Stimulated activated naive CD8-positive, alpha-beta T cell treated with anti-CD3 and anti-CD28 coated beads, Interleukin-15, amount 100 ng/mL, for 72 hours (primary cell): Measurements from ENCODE around the gene LHFPL2.
A peak's percentile ranks its signal among the peaks of the same experiment; 100 is the strongest.
"Not testable (repeated sequence)": the region's sequence is repeated elsewhere in the genome, so short reads cannot be mapped to it uniquely, and the experiment has no call there.

Experiments used
- ATAC-seq: fragments of 150-1000 bp; cut with Tn5 transposase; 2 replicates; pipeline ENCODE4 v1.10.0; 2021; ENCODE audit warnings: mild to moderate bottlenecking, moderate library complexity
- DNase-seq, 2 donors: peaks; one replicate each; pipeline ENCODE4 v3.0.0; 2021 to 2022
- H3K27ac Mint-ChIP-seq, 2 donors: one replicate each; pipeline ENCODE4 v1.8.0; 2022; ENCODE audit warnings: mild to moderate bottlenecking in 2 of 2, mixed read lengths in 2 of 2, moderate library complexity in 2 of 2
- H3K27me3 Mint-ChIP-seq: one replicate; pipeline ENCODE4 v1.8.0; 2022; ENCODE audit warnings: mixed read lengths
- H3K4me1 Mint-ChIP-seq: one replicate; pipeline ENCODE4 v1.8.0; 2022; ENCODE audit warnings: mild to moderate bottlenecking, mixed read lengths
- H3K4me3 Mint-ChIP-seq, 2 donors: one replicate each; pipeline ENCODE4 v1.8.0; 2022; ENCODE audit warnings: mild to moderate bottlenecking in 2 of 2, mixed read lengths in 2 of 2, moderate library complexity in 1 of 2
- H3K9me3 Mint-ChIP-seq, 2 donors: one replicate each; pipeline ENCODE4 v1.8.0; 2022; ENCODE audit warnings: mixed read lengths in 2 of 2

Gene LHFPL2

DNA sequence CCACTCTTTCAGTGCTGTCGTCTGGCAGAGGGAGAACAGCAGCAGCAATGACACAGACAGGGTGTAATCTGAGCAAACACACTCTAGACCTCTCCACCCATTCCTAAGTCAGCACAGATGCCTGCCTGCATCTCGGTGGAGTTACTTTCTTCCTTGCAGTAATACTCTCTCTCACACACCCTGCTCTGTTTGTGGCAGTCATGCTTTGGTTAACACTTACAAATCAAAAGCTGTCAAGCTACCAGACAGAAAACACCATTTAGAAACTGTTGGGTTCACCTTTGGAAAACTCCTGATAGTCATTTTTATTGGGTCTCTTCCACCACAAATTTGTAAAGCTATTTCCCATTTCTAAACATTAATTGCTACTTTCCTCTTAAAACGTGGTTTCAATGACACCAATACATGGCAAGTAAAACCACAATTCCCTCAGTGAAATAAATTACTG is 27.3 kb downstream of the LHFPL2 start:
- H3K27ac Mint-ChIP-seq, result no peak overlapping the region
- H3K27me3 Mint-ChIP-seq, result no peaks in the 10 kb centered on the region
- ATAC-seq (no peak), DNase-seq (no peak)
- H3K4me3 Mint-ChIP-seq, result no peak overlapping the region
- no peaks in the 10 kb centered on the region for H3K4me1 Mint-ChIP-seq
- no peaks in the 10 kb centered on the region for H3K9me3 Mint-ChIP-seq

DNA sequence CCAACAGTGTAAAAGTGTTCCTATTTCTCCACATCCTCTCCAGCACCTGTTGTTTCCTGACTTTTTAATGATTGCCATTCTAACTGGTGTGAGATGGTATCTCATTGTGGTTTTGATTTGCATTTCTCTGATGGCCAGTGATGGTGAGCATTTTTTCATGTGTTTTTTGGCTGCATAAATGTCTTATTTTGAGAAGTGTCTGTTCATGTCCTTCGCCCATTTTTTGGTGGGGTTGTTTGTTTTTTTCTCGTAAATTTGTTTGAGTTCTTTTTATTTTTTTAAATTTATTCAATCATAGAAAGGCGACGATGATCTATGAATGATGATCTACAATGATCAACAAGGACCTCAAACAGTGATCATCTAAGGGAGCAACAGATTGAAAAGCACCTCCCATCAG is 28.5 kb downstream of the LHFPL2 start:
- not testable (repeated sequence) for H3K4me1 Mint-ChIP-seq, ATAC-seq, H3K27ac Mint-ChIP-seq, H3K27me3 Mint-ChIP-seq, H3K4me3 Mint-ChIP-seq, DNase-seq, H3K9me3 Mint-ChIP-seq

DNA sequence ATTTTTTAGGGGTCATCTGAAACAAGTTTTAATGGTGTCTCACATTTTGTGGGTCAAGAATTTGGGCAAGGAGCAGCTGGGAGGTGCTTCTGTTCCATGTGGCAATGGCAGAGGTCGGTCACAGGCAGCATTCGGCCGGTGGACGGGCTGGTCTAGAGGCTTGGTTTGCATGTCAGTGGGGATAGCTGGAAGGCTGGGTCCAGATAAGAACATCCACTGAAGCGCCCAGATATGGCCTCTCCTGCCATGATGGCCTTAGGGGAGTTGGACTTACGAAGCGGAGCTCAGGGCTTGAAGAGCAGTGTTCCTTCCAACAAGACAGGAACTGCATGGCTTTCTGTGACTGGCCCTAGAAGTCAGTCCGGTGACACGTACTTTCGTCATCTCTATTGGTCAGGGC is 30.3 kb downstream of the LHFPL2 start:
- no peaks in the 10 kb centered on the region for H3K9me3 Mint-ChIP-seq
- no peak overlapping the region for H3K4me3 Mint-ChIP-seq

DNA sequence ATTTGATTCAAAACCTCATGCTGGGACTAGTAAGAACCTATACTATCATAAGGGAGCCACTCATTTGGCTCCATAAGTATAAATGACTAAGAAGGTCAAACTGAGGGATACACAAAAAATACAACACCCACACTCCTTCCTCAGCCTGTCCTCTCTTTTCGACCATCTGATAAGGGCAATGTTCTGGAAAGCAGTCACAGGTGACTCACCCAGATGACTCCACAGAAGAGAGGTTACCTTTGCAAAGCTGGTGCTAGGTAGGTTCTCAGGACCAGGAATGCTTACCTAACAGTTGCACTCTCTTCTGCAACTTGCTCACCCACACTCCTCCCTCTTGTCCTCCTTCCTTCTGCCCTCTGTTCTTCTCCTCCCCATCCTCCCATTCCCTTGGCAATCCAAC is 32.9 kb downstream of the LHFPL2 start:
- no peaks in the 10 kb centered on the region for H3K9me3 Mint-ChIP-seq
- ATAC-seq (no peak), DNase-seq (no peak)
- no peaks in the 10 kb centered on the region for H3K4me1 Mint-ChIP-seq
- no peak overlapping the region for H3K27ac Mint-ChIP-seq
- H3K27me3 Mint-ChIP-seq, result no peaks in the 10 kb centered on the region
- H3K4me3 Mint-ChIP-seq, result no peak overlapping the region

More for the DNA sequence above, 30.3 kb downstream of the LHFPL2 start:
- Mint-ChIP-seq H3K27ac (no peak overlapping the region), H3K27me3 (no peaks in the 10 kb centered on the region), H3K4me1 (no peaks in the 10 kb centered on the region)
- ATAC-seq, result no peak
- DNase-seq, result no peak

DNA sequence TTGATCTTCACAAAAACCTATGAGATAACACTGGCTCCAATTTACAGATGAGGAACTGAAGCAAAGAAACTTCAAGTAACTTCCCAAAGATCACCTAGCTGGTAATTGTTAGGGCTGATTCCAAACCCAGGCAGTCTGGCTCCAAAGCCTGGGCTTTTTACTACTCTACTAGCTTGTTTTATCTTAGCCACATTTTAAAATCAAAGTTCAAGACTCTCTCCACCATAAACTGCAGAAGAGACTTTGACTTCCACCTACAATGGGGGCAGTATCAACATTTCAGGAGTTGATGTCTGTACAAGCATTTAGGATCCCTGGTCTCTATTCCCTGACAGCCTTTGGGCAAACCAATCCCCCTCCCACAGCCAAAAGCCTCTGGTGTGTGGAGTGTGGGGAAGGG is 33.8 kb downstream of the LHFPL2 start:
- ATAC-seq (no peak), DNase-seq (no peak)
- H3K27ac Mint-ChIP-seq, result no peak overlapping the region
- no peaks in the 10 kb centered on the region for H3K27me3 Mint-ChIP-seq
- no peaks in the 10 kb centered on the region for H3K4me1 Mint-ChIP-seq
- H3K4me3 Mint-ChIP-seq, result no peak overlapping the region
- no peaks in the 10 kb centered on the region for H3K9me3 Mint-ChIP-seq

DNA sequence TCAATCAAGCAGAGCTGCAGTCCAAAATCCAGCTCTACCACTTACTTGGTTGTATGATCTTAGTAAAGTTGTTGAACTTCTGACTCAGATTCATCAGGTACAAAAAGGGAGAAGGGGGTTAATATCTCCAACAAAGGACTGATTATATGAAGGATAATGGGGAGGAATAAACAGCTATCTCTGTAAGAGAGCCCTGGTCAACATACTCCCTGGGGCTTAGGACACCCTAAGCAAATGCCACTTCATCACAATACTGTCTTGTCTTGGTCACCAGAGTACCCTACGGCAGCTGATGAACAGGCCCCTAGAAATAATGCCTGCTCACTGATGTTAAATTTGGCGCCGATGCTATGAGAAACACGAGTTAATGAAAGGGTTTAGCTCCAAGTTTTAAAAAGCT is 34.8 kb downstream of the LHFPL2 start:
- DNase-seq (no peak), ATAC-seq (no peak)
- H3K27me3 Mint-ChIP-seq, result no peaks in the 10 kb centered on the region
- no peaks in the 10 kb centered on the region for H3K4me1 Mint-ChIP-seq
- H3K27ac Mint-ChIP-seq, result no peak overlapping the region
- H3K9me3 Mint-ChIP-seq, result no peaks in the 10 kb centered on the region
- H3K4me3 Mint-ChIP-seq, result no peak overlapping the region

DNA sequence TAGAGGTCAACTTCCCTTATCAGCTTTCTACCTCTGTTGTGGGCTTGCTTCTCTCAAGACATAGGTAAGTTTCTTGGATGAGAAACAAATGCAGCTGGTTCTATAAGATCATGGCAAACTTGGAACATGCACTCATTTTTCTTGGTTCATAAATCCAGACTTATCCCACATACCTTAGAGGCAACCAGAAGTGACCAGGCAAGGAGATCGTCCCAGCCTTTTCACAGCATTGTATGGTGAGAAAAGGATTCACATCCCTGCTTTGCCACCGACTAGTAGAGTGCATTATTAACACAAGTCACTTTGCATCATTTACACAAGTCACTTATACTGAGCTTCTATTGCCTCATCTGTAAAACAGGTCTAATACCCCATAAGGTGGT is 35.4 kb downstream of the LHFPL2 start:
- ATAC-seq, result no peak
- Mint-ChIP-seq H3K4me3 (no peak overlapping the region), H3K4me1 (no peaks in the 10 kb centered on the region), H3K9me3 (no peaks in the 10 kb centered on the region), H3K27me3 (no peaks in the 10 kb centered on the region), H3K27ac (no peak overlapping the region)
- no peak for DNase-seq

DNA sequence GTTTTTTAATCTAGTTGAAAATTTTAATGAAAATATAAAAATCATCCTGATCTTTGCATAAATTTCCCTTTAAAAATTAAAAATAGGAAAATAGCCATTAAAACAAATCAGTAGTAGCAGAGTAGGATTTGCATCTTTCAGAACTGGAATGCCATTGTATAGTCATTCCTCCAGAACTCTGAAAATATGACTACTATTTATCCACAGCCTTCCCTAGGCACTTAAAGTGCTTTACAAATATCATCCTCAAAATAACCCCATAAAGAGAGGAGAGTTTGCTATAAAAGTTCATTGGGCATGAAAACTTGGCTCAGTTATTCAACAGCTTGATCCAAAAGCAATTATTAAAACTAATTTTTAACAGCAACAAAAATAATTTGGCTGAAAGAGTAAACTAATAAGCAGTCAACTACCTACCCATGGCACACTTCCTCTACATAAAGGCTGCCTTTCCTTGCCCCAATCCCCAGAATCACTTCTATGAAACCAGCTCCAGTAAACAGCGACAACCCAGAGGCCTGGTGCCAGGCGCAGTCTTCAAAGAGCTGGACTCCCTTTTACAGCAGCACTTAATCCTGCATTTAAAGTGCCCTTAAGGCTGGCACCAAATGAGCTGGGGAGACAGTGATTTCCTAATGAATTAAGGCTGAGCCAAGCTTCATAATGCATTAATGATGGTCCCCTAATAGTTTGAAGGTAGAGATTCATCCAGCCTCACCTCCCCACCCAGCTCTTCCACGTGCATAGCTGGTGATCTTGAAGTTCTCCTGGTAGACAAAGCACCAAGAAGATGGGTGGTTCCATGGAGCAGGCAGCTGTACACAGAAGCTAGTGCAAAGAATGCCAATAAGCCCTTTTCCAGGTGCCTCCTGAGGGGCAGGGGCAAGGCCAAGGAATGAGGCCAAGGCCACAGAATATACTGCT is 36.1 kb downstream of the LHFPL2 start:
- ATAC-seq (no peak), DNase-seq (no peak)
- H3K4me3 Mint-ChIP-seq, result no peak overlapping the region
- H3K27ac Mint-ChIP-seq, result no peak overlapping the region
- H3K9me3 Mint-ChIP-seq, result no peaks in the 10 kb centered on the region
- no peaks in the 10 kb centered on the region for H3K4me1 Mint-ChIP-seq
- H3K27me3 Mint-ChIP-seq, result no peaks in the 10 kb centered on the region

DNA sequence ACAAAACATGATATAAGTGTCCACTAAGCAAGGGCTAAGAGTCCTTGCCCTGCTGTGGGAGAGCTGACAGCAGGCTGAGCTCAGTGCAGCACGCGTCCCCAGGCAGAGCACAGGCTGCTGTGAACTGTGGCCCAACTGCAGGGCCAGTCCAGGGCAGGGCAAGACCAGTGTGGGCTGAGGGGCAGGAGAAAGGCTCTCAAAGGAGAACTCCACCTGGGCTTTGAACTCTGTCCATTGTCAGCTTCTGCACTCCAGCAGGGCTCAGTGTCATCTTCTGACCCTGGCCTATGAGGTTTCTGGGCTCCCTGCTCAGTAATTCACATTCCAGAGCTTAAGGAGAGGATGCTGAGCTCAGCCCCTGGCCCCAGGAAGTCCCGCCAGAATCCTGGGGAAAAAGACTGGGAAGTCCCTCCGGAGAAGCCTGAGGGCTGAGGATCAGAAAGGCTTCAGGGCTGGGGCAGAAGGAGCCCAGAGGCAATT is 37.4 kb downstream of the LHFPL2 start:
- Mint-ChIP-seq H3K27me3 (no peaks in the 10 kb centered on the region), H3K4me1 (no peaks in the 10 kb centered on the region), H3K4me3 (no peak overlapping the region), H3K9me3 (no peaks in the 10 kb centered on the region), H3K27ac (no peak overlapping the region)
- ATAC-seq (peak; percentile 20), DNase-seq (no peak)

DNA sequence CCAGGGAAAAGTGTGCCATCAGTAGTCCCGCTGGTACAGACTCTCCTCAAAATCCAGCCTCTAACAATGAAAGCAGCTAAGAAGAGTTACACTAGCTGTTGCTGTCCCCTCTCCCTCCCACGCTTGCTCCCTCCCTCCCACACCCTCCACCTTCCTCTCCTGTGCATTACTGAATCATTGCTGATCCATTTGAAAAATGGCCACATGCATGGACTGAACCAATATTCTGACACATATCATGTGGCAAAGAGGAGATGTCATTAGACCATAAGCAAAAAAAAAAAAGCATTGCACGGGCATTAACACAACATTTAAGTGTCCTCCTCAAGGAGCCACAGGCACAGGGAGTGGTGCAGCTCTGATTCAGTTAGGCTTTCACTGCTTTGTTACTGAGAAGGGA is 37.9 kb downstream of the LHFPL2 start:
- Mint-ChIP-seq H3K4me1 (no peaks in the 10 kb centered on the region), H3K27me3 (no peaks in the 10 kb centered on the region), H3K27ac (no peak overlapping the region), H3K4me3 (no peak overlapping the region), H3K9me3 (no peaks in the 10 kb centered on the region)
- ATAC-seq (no peak), DNase-seq (no peak)

DNA sequence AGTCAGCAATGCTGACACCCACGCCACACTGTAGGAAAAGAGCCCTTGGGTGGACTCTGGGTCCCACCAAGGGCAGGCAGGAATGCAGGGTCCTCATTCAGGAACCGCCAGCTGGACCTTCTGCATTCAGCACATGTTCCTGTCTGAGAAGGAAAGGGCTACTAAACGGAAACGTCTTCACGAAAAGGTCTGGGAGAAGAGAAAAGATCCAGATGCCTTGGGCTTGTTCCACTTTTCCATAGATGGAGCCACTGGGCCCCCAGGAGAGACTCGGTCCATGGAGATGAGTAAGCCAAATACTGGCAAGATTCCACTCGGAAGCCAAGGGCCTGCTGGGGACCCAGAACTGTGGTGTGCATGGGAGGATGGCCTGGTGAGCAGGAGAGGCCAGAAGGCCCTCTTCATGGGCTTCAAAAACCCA is 38.4 kb downstream of the LHFPL2 start:
- Mint-ChIP-seq H3K4me1 (no peaks in the 10 kb centered on the region), H3K4me3 (no peak overlapping the region), H3K27me3 (no peaks in the 10 kb centered on the region), H3K9me3 (no peaks in the 10 kb centered on the region), H3K27ac (no peak overlapping the region)
- no peak for ATAC-seq
- DNase-seq, result no peak

DNA sequence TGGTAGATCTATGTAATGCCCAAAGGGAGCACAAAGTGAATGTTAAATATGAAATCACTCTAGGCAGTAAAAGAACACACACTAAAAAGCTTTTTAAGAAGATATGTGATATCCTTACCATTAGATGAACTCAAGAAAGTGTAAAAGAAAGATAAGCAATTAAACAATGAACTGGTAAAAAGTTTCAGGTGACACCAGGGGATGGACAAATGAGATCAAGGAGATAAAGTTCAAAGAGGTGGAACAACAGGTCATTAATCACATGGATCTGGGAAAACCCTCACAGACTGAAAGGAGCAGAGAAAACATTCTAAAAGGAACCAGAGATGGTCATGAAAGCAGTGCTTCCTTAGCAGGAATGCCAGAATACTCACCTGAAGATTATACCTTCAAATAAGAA is 40.7 kb downstream of the LHFPL2 start:
- H3K27ac Mint-ChIP-seq, result no peak overlapping the region
- no peaks in the 10 kb centered on the region for H3K27me3 Mint-ChIP-seq
- H3K9me3 Mint-ChIP-seq, result no peaks in the 10 kb centered on the region
- H3K4me3 Mint-ChIP-seq, result no peak overlapping the region
- H3K4me1 Mint-ChIP-seq, result no peaks in the 10 kb centered on the region
- ATAC-seq (no peak), DNase-seq (no peak)

DNA sequence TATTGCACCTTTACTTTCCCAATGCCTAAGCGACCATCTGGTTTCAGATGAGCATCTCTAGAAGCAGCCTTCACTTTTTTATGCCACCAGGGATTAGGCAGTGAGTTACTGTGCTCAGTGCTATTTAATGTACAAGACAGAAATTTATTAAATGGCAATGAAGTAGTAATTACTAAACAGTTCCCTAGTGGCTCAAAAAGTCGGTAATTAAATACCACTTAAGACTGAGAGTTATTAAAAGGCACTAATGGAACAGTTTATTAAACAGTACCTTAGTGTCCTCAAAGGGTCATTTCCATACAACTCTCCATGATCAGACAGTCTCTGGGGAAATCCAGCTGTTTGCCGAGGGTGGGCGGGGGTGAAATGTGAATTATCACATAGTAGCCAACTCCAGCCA is 42.3 kb downstream of the LHFPL2 start:
- H3K4me3 Mint-ChIP-seq, result no peak overlapping the region
- no peaks in the 10 kb centered on the region for H3K4me1 Mint-ChIP-seq
- H3K27ac Mint-ChIP-seq, result no peak overlapping the region
- DNase-seq (no peak), ATAC-seq (no peak)
- H3K27me3 Mint-ChIP-seq, result no peaks in the 10 kb centered on the region
- no peaks in the 10 kb centered on the region for H3K9me3 Mint-ChIP-seq

DNA sequence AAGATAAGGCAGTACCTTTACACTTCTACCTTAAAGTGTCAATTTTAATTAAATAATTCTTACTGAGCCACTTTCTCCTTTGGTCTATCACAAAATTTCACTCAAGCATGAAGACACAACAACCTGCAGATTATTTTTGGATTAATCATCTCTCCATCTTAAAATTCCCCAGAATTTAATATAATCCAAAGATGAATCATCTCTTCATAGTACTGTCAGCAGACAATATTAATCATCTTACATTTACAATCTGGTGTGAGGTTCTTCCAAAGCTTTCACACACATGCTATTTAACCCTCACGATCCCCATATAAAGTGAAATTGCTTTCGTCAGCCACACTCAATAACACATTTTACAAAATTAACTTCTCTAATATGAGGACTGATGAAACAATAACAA is 43.0 kb downstream of the LHFPL2 start:
- Mint-ChIP-seq H3K4me1 (no peaks in the 10 kb centered on the region), H3K27me3 (no peaks in the 10 kb centered on the region), H3K4me3 (no peak overlapping the region), H3K27ac (no peak overlapping the region), H3K9me3 (no peaks in the 10 kb centered on the region)
- ATAC-seq, result no peak
- no peak for DNase-seq

DNA sequence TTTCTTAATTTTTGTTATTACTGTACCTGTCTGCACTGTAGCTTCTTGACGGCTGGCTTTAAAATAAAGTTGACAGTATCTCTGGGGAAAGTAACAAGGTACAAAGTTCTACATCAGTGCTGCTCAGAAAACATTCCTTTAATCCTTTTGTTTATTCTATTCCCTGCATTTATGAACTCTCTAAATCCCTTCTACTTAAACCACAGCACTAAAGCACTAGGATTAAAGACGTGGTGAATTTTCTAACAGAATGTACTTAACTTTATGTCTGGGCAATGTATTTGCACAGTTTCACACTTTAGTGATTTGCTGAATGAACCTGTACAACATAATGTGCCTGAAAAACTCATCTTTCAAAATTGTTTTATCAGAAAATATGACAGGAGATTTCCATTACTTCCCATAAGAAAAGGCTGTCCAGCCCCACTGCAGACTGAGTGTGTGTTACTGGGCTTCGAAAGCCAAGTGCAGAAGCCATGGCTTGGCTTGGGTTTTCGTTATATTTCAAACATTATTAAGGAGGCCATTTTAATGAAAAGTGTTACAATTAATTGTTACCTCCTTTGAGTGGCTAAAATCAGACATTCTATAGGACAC is 43.8 kb downstream of the LHFPL2 start:
- DNase-seq (no peak), ATAC-seq (no peak)
- Mint-ChIP-seq H3K9me3 (no peaks in the 10 kb centered on the region), H3K4me1 (no peaks in the 10 kb centered on the region), H3K4me3 (no peak overlapping the region), H3K27ac (no peak overlapping the region), H3K27me3 (no peaks in the 10 kb centered on the region)

DNA sequence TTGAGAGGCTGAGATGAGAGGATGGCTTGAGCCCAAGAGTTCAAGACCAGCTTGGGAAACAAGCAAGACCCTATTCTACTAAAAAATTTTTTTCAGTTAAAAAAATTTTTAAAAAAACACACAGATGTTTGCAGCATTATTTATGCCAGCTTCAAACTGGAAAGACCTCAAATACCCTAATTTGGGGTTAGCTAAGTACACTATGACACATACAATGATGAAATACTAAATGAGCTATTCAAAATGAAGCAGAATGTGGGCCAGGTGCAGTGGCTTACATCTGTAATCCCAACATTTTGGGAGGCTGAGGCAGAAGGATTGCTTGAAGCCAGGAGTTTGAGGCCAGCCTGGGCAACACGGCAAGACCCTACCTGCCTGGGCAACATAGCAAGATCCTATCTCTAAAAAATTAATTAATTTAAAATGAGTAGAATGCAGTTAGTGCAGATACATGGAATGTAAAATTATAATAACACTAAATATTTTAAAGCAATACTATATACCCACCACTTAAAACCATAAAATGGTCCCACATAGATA is 44.9 kb downstream of the LHFPL2 start:
- Mint-ChIP-seq H3K9me3 (no peaks in the 10 kb centered on the region), H3K4me3 (no peak overlapping the region), H3K27ac (no peak overlapping the region), H3K4me1 (no peaks in the 10 kb centered on the region), H3K27me3 (no peaks in the 10 kb centered on the region)
- no peak for ATAC-seq
- DNase-seq, result no peak
